Neuronal stem cell (in vitro differentiated cells): ENCODE measurements around the gene COL16A1.
A peak's percentile ranks its signal among the peaks of the same experiment; 100 is the strongest.

Experiments used
- DNase-seq: peaks from one replicate; pipeline ENCODE4 v3.0.0-alpha.2; 2013; ENCODE audit warnings: low spot score
- H2AFZ ChIP-seq: one replicate; pipeline ENCODE4 v1.6.1; 2013; ENCODE audit warnings: mild to moderate bottlenecking, low read length, inconsistent platforms
- H2AK5ac ChIP-seq: 2 replicates; pipeline ENCODE4 v1.6.1; 2013; ENCODE audit warnings: low read depth, mild to moderate bottlenecking, inconsistent platforms, low read length, moderate library complexity, mixed read lengths
- H2BK120ac ChIP-seq: 2 replicates; pipeline ENCODE4 v1.6.1; 2013; ENCODE audit warnings: low read depth, mild to moderate bottlenecking, inconsistent platforms, low read length, moderate library complexity, mixed read lengths
- H2BK12ac ChIP-seq: one replicate; pipeline ENCODE4 v1.6.1; 2013; ENCODE audit warnings: low read length, inconsistent platforms
- H2BK15ac ChIP-seq: 2 replicates; pipeline ENCODE4 v1.6.1; 2013; ENCODE audit warnings: mild to moderate bottlenecking, low read length, inconsistent platforms, mixed read lengths
- H2BK5ac ChIP-seq: one replicate; pipeline ENCODE4 v1.6.1; 2013; ENCODE audit warnings: inconsistent platforms, mild to moderate bottlenecking, low read length, moderate library complexity
- H3K14ac ChIP-seq: one replicate; pipeline ENCODE4 v1.6.1; 2013; ENCODE audit warnings: low read length, inconsistent platforms
- H3K18ac ChIP-seq: 2 replicates; pipeline ENCODE4 v1.6.1; 2013; ENCODE audit warnings: low read length, inconsistent platforms
- H3K23ac ChIP-seq: 2 replicates; pipeline ENCODE4 v1.6.1; 2013; ENCODE audit warnings: low read depth, mild to moderate bottlenecking, mixed read lengths, low read length, inconsistent platforms; ENCODE audit not compliant: poor library complexity
- H3K27ac ChIP-seq: replicated peaks from 3 replicates; pipeline ENCODE4 v1.5.1; 2013; ENCODE audit warnings: low read length, inconsistent platforms
- H3K27me3 ChIP-seq, 3 experiments: 2 replicates each; pipeline ENCODE4 v1.6.1; 2013; ENCODE audit warnings: low read length in 3 of 3, mild to moderate bottlenecking in 2 of 3, inconsistent platforms in 1 of 3, low read depth in 1 of 3, mixed read lengths in 1 of 3, moderate library complexity in 1 of 3; ENCODE audit not compliant: control insufficient read depth in 3 of 3, insufficient read depth in 3 of 3
- H3K36me3 ChIP-seq, 2 donors: replicated peaks in 1 of 2; 2 replicates each; pipeline ENCODE4 v1.6.1; 2013; ENCODE audit warnings: low read length in 2 of 2; ENCODE audit not compliant: control insufficient read depth in 2 of 2, insufficient read depth in 2 of 2
- H3K4ac ChIP-seq: 2 replicates; pipeline ENCODE4 v1.6.1; 2013; ENCODE audit warnings: inconsistent platforms, mild to moderate bottlenecking, low read length, moderate library complexity
- H3K4me1 ChIP-seq, 2 donors: 1 replicate in 1 of 2; 2 replicates in 1 of 2; pipeline ENCODE4 v1.6.1; 2013; ENCODE audit warnings: low read length in 2 of 2, low read depth in 1 of 2; ENCODE audit not compliant: control insufficient read depth in 2 of 2, insufficient read depth in 1 of 2
- H3K4me2 ChIP-seq: one replicate; pipeline ENCODE4 v1.6.1; 2013; ENCODE audit warnings: mild to moderate bottlenecking, low read length, inconsistent platforms; ENCODE audit not compliant: insufficient read depth, poor library complexity, severe bottlenecking
- H3K4me3 ChIP-seq, 2 donors: 2 replicates each; pipeline ENCODE4 v1.5.1; 2013; ENCODE audit warnings: low read length in 2 of 2, mild to moderate bottlenecking in 2 of 2, inconsistent platforms in 1 of 2, moderate library complexity in 1 of 2
- H3K79me1 ChIP-seq: one replicate; pipeline ENCODE4 v1.6.1; 2013; ENCODE audit warnings: low read depth, mild to moderate bottlenecking, inconsistent platforms, low read length, moderate library complexity
- H3K9ac ChIP-seq: one replicate; pipeline ENCODE4 v1.6.1; 2013; ENCODE audit warnings: mild to moderate bottlenecking, low read depth, low read length, inconsistent platforms; ENCODE audit not compliant: poor library complexity
- H3K9me3 ChIP-seq, 2 donors: replicated peaks in 1 of 2; 2 replicates each; pipeline versions ENCODE3 to v1.6.1; 2013; ENCODE audit warnings: low read length in 2 of 2, mild to moderate bottlenecking in 2 of 2, inconsistent platforms in 1 of 2, low read depth in 1 of 2, mixed read lengths in 1 of 2, moderate library complexity in 1 of 2; ENCODE audit not compliant: control insufficient read depth in 2 of 2, insufficient read depth in 1 of 2
- H4K8ac ChIP-seq: one replicate; pipeline ENCODE4 v1.6.1; 2013; ENCODE audit warnings: low read depth, mild to moderate bottlenecking, inconsistent platforms, low read length, moderate library complexity
- H4K91ac ChIP-seq: one replicate; pipeline ENCODE4 v1.6.1; 2013; ENCODE audit warnings: low read length, low read depth, mild to moderate bottlenecking, inconsistent platforms; ENCODE audit not compliant: poor library complexity
- WGBS, 2 donors: extraction: QIAGEN DNeasy Blood & Tissue Kit; methylation state at CpG; one replicate each; pipeline ENCODE4 v1.1.7; 2013; ENCODE audit warnings: missing lambda C conversion rate in 2 of 2, mixed read lengths in 1 of 2; ENCODE audit not compliant: insufficient read length in 2 of 2, insufficient replicate concordance in 1 of 2; ENCODE audit errors: extremely low coverage in 2 of 2; 5-methylcytosine and 5-hydroxymethylcytosine counted together

Gene COL16A1

DNA sequence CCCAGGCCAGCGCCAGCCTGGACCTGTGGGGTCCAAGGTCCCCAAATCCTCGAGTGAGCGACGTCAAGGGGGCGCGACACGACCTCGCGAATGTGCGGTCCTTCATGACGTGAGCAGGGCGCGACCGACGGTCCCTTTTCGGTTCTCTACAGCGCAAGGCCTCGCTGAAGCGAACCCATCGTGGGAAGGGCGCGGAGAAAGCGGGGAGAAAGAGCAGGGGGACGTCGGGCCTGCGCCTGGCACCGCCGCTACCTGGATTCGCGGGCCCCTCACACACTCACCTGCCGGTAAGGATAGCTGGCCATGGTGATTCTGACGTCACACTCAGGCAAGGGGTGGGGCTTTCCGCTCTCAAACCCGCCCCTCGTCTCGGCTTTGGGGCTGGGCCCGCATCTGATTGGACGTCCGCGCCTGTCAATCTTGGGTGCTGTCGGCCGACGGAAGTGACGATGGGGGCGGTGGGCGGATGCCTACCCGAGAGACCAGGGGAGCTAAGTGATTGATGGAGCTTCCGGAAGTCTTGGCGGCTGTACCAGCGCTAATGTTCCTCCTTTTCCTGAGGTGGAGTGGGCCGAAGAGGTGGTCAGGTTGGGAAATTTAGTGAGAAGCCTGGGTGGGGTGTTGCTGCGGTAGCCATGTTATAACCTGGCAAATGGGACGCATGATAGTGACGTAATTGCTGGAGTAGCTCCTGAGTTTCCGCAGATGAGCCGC lies 59.1 kb downstream of the COL16A1 start, which contains the start of gene PEF1:
PEF1 (minus strand) TSS at position 317 of the 714 bp plus-strand sequence; CDS start at position 305, 12 bp downstream.
- Histone ChIP-seq H3K4ac (no peak within 1 kb of the TSS), H3K4me3 (peak within 1 kb of the TSS; percentile 61 to 97), H3K4me2 (peak within 1 kb of the TSS; percentile 89), H3K9ac (peak within 1 kb of the TSS; percentile 87), H3K4me1 (peaks cover 6 to 11% of the 10 kb centered on the region in 2 donors), H2BK15ac (no peak within 1 kb of the TSS), H3K23ac (peak within 1 kb of the TSS; percentile 71), H2BK5ac (peak within 1 kb of the TSS; percentile 33), H2BK120ac (peak within 1 kb of the TSS; percentile 12), H3K27ac (peak within 1 kb of the TSS; percentile 94), H3K79me1 (peaks cover 3% of the 10 kb centered on the region), H2AFZ (peak within 1 kb of the TSS; percentile 88), H3K18ac (peak within 1 kb of the TSS; percentile 89), H3K36me3 (no peaks in the 10 kb centered on the region), H4K8ac (peak within 1 kb of the TSS; percentile 66), H2BK12ac (no peak within 1 kb of the TSS), H3K9me3 (no peaks in the 10 kb centered on the region), H3K27me3 (no peaks in the 10 kb centered on the region), H2AK5ac (no peak within 1 kb of the TSS), H3K14ac (no peak within 1 kb of the TSS), H4K91ac (peak within 1 kb of the TSS; percentile 46)
- peak; percentile 99 for DNase-seq
- no CpG with 5 or more reads among the region's 56 CpGs for WGBS, 2 donors

DNA sequence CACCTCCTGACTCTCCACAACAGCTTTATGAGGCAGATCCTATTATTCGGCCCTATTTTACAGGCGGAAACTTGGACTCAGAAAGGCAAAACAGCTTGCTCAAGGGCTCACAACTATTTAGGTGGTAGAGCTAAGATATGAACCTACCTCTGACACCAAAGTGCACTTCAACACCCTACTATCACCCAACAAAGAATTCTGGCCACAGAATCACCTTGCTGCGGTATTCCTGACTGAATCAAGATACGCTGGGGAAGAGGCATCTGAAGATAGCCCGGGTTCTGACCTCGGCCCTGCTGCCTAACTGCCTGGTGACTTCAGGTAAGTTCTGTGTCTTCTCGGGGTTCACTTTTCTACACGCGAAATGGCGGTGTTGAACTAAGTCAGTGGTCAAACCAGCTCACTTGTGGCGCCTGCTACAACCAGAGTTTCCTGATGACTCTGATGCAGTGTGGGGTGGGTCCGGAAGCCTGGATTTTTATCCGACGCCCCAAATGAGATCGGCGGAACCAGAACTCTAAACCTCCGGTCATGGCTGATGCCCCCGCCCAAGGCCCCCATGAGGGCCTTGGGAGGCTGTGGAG lies 59.7 kb downstream of the COL16A1 start:
- peak overlapping the region; percentile 89 for H3K18ac ChIP-seq
- no peak overlapping the region for H3K14ac ChIP-seq
- no peak overlapping the region for H4K91ac ChIP-seq
- H3K27ac ChIP-seq: no peak overlapping the region
- no peak overlapping the region for H2AK5ac ChIP-seq
- peak overlapping the region; percentile 61 to 97 for H3K4me3 ChIP-seq
- H2BK12ac ChIP-seq: no peak overlapping the region
- peak overlapping the region; percentile 66 for H4K8ac ChIP-seq
- DNase-seq: no peak
- H3K27me3 ChIP-seq: no peaks in the 10 kb centered on the region
- H3K4ac ChIP-seq: no peak overlapping the region
- peak overlapping the region; percentile 12 for H2BK120ac ChIP-seq
- H2AFZ ChIP-seq: peak overlapping the region; percentile 88
- H3K9me3 ChIP-seq: no peaks in the 10 kb centered on the region
- peaks cover 6 to 11% of the 10 kb centered on the region in 2 donors for H3K4me1 ChIP-seq
- H3K23ac ChIP-seq: peak overlapping the region; percentile 71
- peaks cover 3% of the 10 kb centered on the region for H3K79me1 ChIP-seq
- H2BK15ac ChIP-seq: no peak overlapping the region
- peak overlapping the region; percentile 89 for H3K4me2 ChIP-seq
- H3K36me3 ChIP-seq: no peaks in the 10 kb centered on the region
- no CpG with 5 or more reads among the region's 18 CpGs for WGBS, 2 donors
- H3K9ac ChIP-seq: peak overlapping the region; percentile 87
- H2BK5ac ChIP-seq: peak overlapping the region; percentile 33

GRCh38 chr1:31642897-31643296 lies 60.9 kb downstream of the COL16A1 start:
- Histone ChIP-seq H3K4me3 (no peak overlapping the region), H3K27ac (no peak overlapping the region), H3K27me3 (no peaks in the 10 kb centered on the region), H2AFZ (no peak overlapping the region), H3K14ac (no peak overlapping the region), H4K8ac (no peak overlapping the region), H3K23ac (no peak overlapping the region), H3K79me1 (peaks cover 5% of the 10 kb centered on the region), H2AK5ac (no peak overlapping the region), H3K9me3 (no peaks in the 10 kb centered on the region), H2BK5ac (no peak overlapping the region), H3K4me1 (peaks cover 6 to 11% of the 10 kb centered on the region in 2 donors), H4K91ac (no peak overlapping the region), H3K18ac (no peak overlapping the region), H3K4ac (no peak overlapping the region), H3K36me3 (no peaks in the 10 kb centered on the region), H3K4me2 (no peak overlapping the region), H2BK15ac (no peak overlapping the region), H2BK12ac (no peak overlapping the region), H2BK120ac (no peak overlapping the region), H3K9ac (no peak overlapping the region)
- no peak for DNase-seq
- no CpG with 5 or more reads among the region's 3 CpGs for WGBS, 2 donors

GRCh38 chr1:31642366-31642765 lies 61.5 kb downstream of the COL16A1 start:
- Histone ChIP-seq H3K9me3 (no peaks in the 10 kb centered on the region), H3K4me2 (no peak overlapping the region), H3K27ac (peak overlapping the region; percentile 20), H3K18ac (no peak overlapping the region), H2BK12ac (no peak overlapping the region), H3K4ac (no peak overlapping the region), H2BK120ac (no peak overlapping the region), H3K27me3 (no peaks in the 10 kb centered on the region), H2BK5ac (no peak overlapping the region), H3K23ac (no peak overlapping the region), H2AFZ (no peak overlapping the region), H3K4me1 (peaks cover 6 to 11% of the 10 kb centered on the region in 2 donors), H3K4me3 (no peak overlapping the region), H3K9ac (no peak overlapping the region), H4K91ac (no peak overlapping the region), H3K79me1 (peaks cover 5% of the 10 kb centered on the region), H4K8ac (no peak overlapping the region), H2AK5ac (no peak overlapping the region), H3K36me3 (no peaks in the 10 kb centered on the region), H3K14ac (no peak overlapping the region), H2BK15ac (no peak overlapping the region)
- WGBS, 2 donors: no CpG with 5 or more reads among the region's 4 CpGs
- DNase-seq: no peak
